Measurements from ENCODE around the gene SPINK5.

The SPINK5 gene

DNA sequence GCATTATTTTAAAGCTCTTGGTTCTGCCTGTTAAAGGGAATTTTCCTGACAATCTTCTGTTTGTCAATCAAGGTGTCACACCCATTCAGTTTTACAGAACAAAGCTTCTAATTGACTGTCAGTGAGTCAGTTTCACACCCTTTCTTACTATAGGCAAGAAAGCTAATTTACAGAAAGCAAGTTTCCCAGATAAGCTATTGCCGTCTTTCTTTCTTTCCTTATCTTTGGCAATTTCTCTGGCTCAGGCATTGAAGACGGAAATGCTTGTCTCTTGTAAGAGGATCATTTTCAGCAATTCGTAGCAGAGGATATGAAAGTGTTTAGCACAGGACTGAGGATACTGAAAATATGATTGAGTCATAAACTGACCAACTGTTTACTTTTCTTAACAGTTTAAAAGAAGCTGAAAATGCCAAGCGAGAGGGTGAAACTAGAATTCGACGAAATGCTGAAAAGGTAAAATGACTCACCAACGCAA is 27.0 kb downstream of the SPINK5 start:
- H3K9me3 ChIP-seq (ENCODE audit: control insufficient read depth, insufficient read depth, low read length) = no peaks in the 10 kb centered on the region
- H3K27me3 ChIP-seq (ENCODE audit: control insufficient read depth, low read length) = peaks cover 4% of the 10 kb centered on the region; the same call in 1 of the 2 replicates
- H3K4me3 ChIP-seq (ENCODE audit: low read length) = no peak overlapping the region
- H3K4me2 ChIP-seq (ENCODE audit: low read length) = no peak overlapping the region
- H3F3A ChIP-seq (ENCODE audit: control insufficient read depth, insufficient read depth) = no peaks in the 10 kb centered on the region
- TF ChIP-seq EZH2phosphoT487 (IDR thresholded peaks at IDR 0.05; ENCODE audit: borderline replicate concordance, low read length) (no peak), CTCF (IDR thresholded peaks at IDR 0.05; ENCODE audit: low read depth, low read length, poor library complexity, severe bottlenecking) (no peak)
- no peaks in the 10 kb centered on the region for H3K4me1 ChIP-seq (ENCODE audit: control insufficient read depth, low read length)
- H4K20me1 ChIP-seq (ENCODE audit: control insufficient read depth, insufficient read depth, low read depth, low read length) = no peaks in the 10 kb centered on the region
- no peaks in the 10 kb centered on the region for H3K79me2 ChIP-seq (ENCODE audit: control insufficient read depth, low read length)
- no peaks in the 10 kb centered on the region for H3K9me2 ChIP-seq (replicated peaks; ENCODE audit: control insufficient read depth, low read length)
- no peak overlapping the region for H3K27ac ChIP-seq (ENCODE audit: low read depth, low read length)
- H3K36me3 ChIP-seq (ENCODE audit: control insufficient read depth, low read length) = no peaks in the 10 kb centered on the region

GRCh38 chr5:148091991-148092964 is 28.5 kb downstream of the SPINK5 start:
- Histone ChIP-seq H3K27me3 (ENCODE audit: control insufficient read depth, low read length) (peaks cover 4% of the 10 kb centered on the region; the same call in 1 of the 2 replicates), H3K27ac (ENCODE audit: low read depth, low read length) (no peak overlapping the region), H3K9me3 (ENCODE audit: control insufficient read depth, insufficient read depth, low read length) (no peaks in the 10 kb centered on the region), H3K79me2 (ENCODE audit: control insufficient read depth, low read length) (no peaks in the 10 kb centered on the region), H4K20me1 (ENCODE audit: control insufficient read depth, insufficient read depth, low read depth, low read length) (no peaks in the 10 kb centered on the region), H3K4me2 (ENCODE audit: low read length) (no peak overlapping the region), H3K4me1 (ENCODE audit: control insufficient read depth, low read length) (no peaks in the 10 kb centered on the region), H3K4me3 (ENCODE audit: low read length) (no peak overlapping the region), H3K9me2 (replicated peaks; ENCODE audit: control insufficient read depth, low read length) (no peaks in the 10 kb centered on the region), H3K36me3 (ENCODE audit: control insufficient read depth, low read length) (no peaks in the 10 kb centered on the region), H3F3A (ENCODE audit: control insufficient read depth, insufficient read depth) (no peaks in the 10 kb centered on the region)
- TF ChIP-seq CTCF (IDR thresholded peaks at IDR 0.05; ENCODE audit: low read depth, low read length, poor library complexity, severe bottlenecking) (no peak), EZH2phosphoT487 (IDR thresholded peaks at IDR 0.05; ENCODE audit: borderline replicate concordance, low read length) (no peak)

DNA sequence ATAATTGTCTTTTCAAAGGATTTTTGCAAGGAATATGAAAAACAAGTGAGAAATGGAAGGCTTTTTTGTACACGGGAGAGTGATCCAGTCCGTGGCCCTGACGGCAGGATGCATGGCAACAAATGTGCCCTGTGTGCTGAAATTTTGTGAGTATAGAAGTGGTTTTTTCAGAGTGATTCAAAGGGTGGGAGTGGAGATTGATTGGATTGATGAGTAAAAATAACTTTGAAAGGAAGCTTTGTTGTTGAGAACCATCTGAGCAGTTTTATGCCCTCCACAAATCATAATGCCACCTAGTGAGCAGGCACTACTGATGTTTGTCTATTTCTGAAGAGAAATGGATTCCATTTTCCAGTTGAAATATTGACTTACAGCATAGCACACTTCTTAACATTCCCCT is 30.6 kb downstream of the SPINK5 start:
- H4K20me1 ChIP-seq (ENCODE audit: control insufficient read depth, insufficient read depth, low read depth, low read length) = no peaks in the 10 kb centered on the region
- no peaks in the 10 kb centered on the region for H3K36me3 ChIP-seq (ENCODE audit: control insufficient read depth, low read length)
- H3K27me3 ChIP-seq (ENCODE audit: control insufficient read depth, low read length) = peaks cover 2% of the 10 kb centered on the region; the same call in 1 of the 2 replicates
- no peaks in the 10 kb centered on the region for H3K9me3 ChIP-seq (ENCODE audit: control insufficient read depth, insufficient read depth, low read length)
- no peaks in the 10 kb centered on the region for H3K4me1 ChIP-seq (ENCODE audit: control insufficient read depth, low read length)
- no peaks in the 10 kb centered on the region for H3K79me2 ChIP-seq (ENCODE audit: control insufficient read depth, low read length)
- H3F3A ChIP-seq (ENCODE audit: control insufficient read depth, insufficient read depth) = no peaks in the 10 kb centered on the region
- no peaks in the 10 kb centered on the region for H3K9me2 ChIP-seq (replicated peaks; ENCODE audit: control insufficient read depth, low read length)
- H3K4me3 ChIP-seq (ENCODE audit: low read length) = no peak overlapping the region
- H3K4me2 ChIP-seq (ENCODE audit: low read length) = no peak overlapping the region
- no peak overlapping the region for H3K27ac ChIP-seq (ENCODE audit: low read depth, low read length)
- no peak for TF ChIP-seq EZH2phosphoT487 (IDR thresholded peaks at IDR 0.05; ENCODE audit: borderline replicate concordance, low read length)
- TF ChIP-seq CTCF (IDR thresholded peaks at IDR 0.05; ENCODE audit: low read depth, low read length, poor library complexity, severe bottlenecking) = no peak
